ENCODE results near the gene ARHGAP1. TPM values are rescaled to one million over a fixed set of nuclear protein-coding genes. Genes with fewer than 3 reads are reported as not detected.

ARHGAP1 gene
- total and polyA plus RNA-seq, 2 of the 13 experiments (the other 11 are each of a cell fraction or from before 2014, with no cell fraction given): 18.6 to 30.3 TPM

GRCh38 chr11:46676436-46677158, 23.8 kb downstream of the ARHGAP1 start:
- in situ Hi-C loops (cut with HindIII; ENCODE audit: extremely low pct_ligation_motif_present, low pct_unique_long_range_greater_than_20kb): no loop called here
- H3K27me3 ChIP-seq (ENCODE audit: control insufficient read depth in 1 of 2, insufficient read depth in 2 of 2, low read length in 2 of 2): no peaks in the 10 kb centered on the region
- peaks cover 27% of the 10 kb centered on the region for H3K4me1 ChIP-seq (ENCODE audit: insufficient read depth, low read length)
- ATAC-seq (no peak), DNase-seq (ENCODE audit: low spot score) (no peak), FAIRE-seq (no peak)
- no peak overlapping the region for H3K27ac ChIP-seq (ENCODE audit: extremely low read length, insufficient read depth, low read length)
- H3K4me2 ChIP-seq (ENCODE audit: low read depth, low read length): no peak overlapping the region
- no peak overlapping the region for H3K4me3 ChIP-seq (replicated peaks in 1 of 3; ENCODE audit: insufficient read depth in 1 of 3, low read depth in 2 of 3, low read length in 3 of 3)
- 94% methylated on average over 15 of the region's 15 CpGs for WGBS (ENCODE audit: low lambda C conversion rate)
- ChIA-PET POLR2A (no interaction called here), CTCF (ENCODE audit: low intra/inter-chr PET ratio, low total read pairs) (no interaction called here)
- peaks cover 39 to 63% of the 10 kb centered on the region in 2 experiments for H3K36me3 ChIP-seq (replicated peaks in 1 of 2; ENCODE audit: control insufficient read depth in 1 of 2, insufficient read depth in 2 of 2, low read length in 2 of 2)
- TF ChIP-seq POLR2A (IDR thresholded peaks at IDR 0.05; ENCODE audit: insufficient read depth in 1 of 2, low read depth in 2 of 2, low read length in 2 of 2): 0 out of 4 replicates have a peak, but pooled peaks of 1 of the 2 experiments have one; percentile 14
- TF ChIP-seq AGO2 (optimal IDR thresholded peaks at IDR 0.05; ENCODE audit: low read depth, low read length): peak; percentile 35
- TF ChIP-seq CEBPZ (IDR thresholded peaks at IDR 0.05; ENCODE audit: low read length): no peak
- no peak overlapping the region for H3K9ac ChIP-seq (ENCODE audit: insufficient read depth, low read depth, low read length)
- H3K79me2 ChIP-seq (ENCODE audit: insufficient read depth, low read length): no peaks in the 10 kb centered on the region
- intact Hi-C loops (cut with micrococcal nuclease; ENCODE audit: unreplicated experiment): no loop called here
- no peaks in the 10 kb centered on the region for H3K9me3 ChIP-seq (ENCODE audit: low read length)
- H4K20me1 ChIP-seq (ENCODE audit: insufficient read depth, low read length): no peaks in the 10 kb centered on the region
- H2AFZ ChIP-seq (ENCODE audit: low read length): no peak overlapping the region
- BruUV-seq (replicated peaks): no TSS peak

- Histone ChIP-seq H3K4me1 (ENCODE audit: insufficient read depth, low read length) (peaks cover 27% of the 10 kb centered on the region), H3K27me3 (ENCODE audit: control insufficient read depth in 1 of 2, insufficient read depth in 2 of 2, low read length in 2 of 2) (no peaks in the 10 kb centered on the region), H3K36me3 (replicated peaks in 1 of 2; ENCODE audit: control insufficient read depth in 1 of 2, insufficient read depth in 2 of 2, low read length in 2 of 2) (peaks cover 37 to 59% of the 10 kb centered on the region in 2 experiments), H3K9me3 (ENCODE audit: low read length) (no peaks in the 10 kb centered on the region), H3K9ac (ENCODE audit: insufficient read depth, low read depth, low read length) (peak overlapping the region; percentile 45), H3K79me2 (ENCODE audit: insufficient read depth, low read length) (no peaks in the 10 kb centered on the region), H4K20me1 (ENCODE audit: insufficient read depth, low read length) (no peaks in the 10 kb centered on the region), H3K4me2 (ENCODE audit: low read depth, low read length) (peak overlapping the region; percentile 73), H2AFZ (ENCODE audit: low read length) (no peak overlapping the region), H3K4me3 (replicated peaks in 1 of 3; ENCODE audit: insufficient read depth in 1 of 3, low read depth in 2 of 3, low read length in 3 of 3) (peak overlapping the region in 1 of 3 experiments; percentile 19; a peak in 1 of 6 replicates), H3K27ac (ENCODE audit: extremely low read length, insufficient read depth, low read length) (peak overlapping the region; percentile 67)
- CTCF ChIA-PET (ENCODE audit: low intra/inter-chr PET ratio, low total read pairs): no interaction called here
- ATAC-seq (no peak), FAIRE-seq (no peak), DNase-seq (ENCODE audit: low spot score) (no peak)
- in situ Hi-C loops (cut with HindIII; ENCODE audit: extremely low pct_ligation_motif_present, low pct_unique_long_range_greater_than_20kb): no loop called here
- 85% methylated on average over 7 of the region's 7 CpGs for WGBS (ENCODE audit: low lambda C conversion rate)
- POLR2A ChIA-PET: interaction anchor here (1.1 kb wide), 1 partner anchor 16 kb away, joined by 4 read pairs; no protein-coding TSS in a partner anchor
- intact Hi-C loops (cut with micrococcal nuclease; ENCODE audit: unreplicated experiment): no loop called here
- TF ChIP-seq PLSCR1 (CRISPR knock-in tag; IDR thresholded peaks at IDR 0.05; ENCODE audit: borderline replicate concordance) (no peak), ZC3H13 (CRISPR knock-in tag; IDR thresholded peaks at IDR 0.05) (0 out of 2 replicates have a peak, but pooled peaks have one; percentile 13)
- no TSS peak for BruUV-seq (replicated peaks)
Measured at GRCh38 chr11:46675949-46676348, 24.5 kb downstream of the ARHGAP1 start.

Measured in HepG2 (cell line).